Endothelial cell of umbilical vein (primary cell): ENCODE data around the gene ADAM30. TPM values are rescaled to one million over a fixed set of nuclear protein-coding genes. Genes with fewer than 3 reads are reported as not detected.

Source experiments
- BruUV-seq: library from RNA; stranded (reverse); fragments of 400-500 nt; replicated peaks from 2 replicates; lab custom pipeline; 2021; lab: Mats Ljungman, UMichigan
- CTCF ChIA-PET: fragments of 300-600, 350-600 bp; sonication (Branson Sonifier 250); formaldehyde crosslinking; loops from one replicate; lab custom pipeline; 2021; ENCODE audit warnings: antibody characterized with exemption, inconsistent platforms; lab: Charles Lee
- POLR2A ChIA-PET: fragments of 300-600, 350-600 bp; sonication (Branson Sonifier 250); formaldehyde crosslinking; loops from one replicate; lab custom pipeline; 2021; ENCODE audit warnings: antibody characterized with exemption, inconsistent platforms; lab: Charles Lee
- DNase-seq: peaks from one replicate; pipeline ENCODE4 v3.0.0-alpha.2; 2011; ENCODE audit warnings: low read depth, low spot score
- FAIRE-seq: peaks from 2 replicates; lab custom pipeline; 2011; peaks lifted over from hg19 to GRCh38; lab: Jason Lieb, UNC
- H2AFZ ChIP-seq: 2 replicates; pipeline ENCODE4 v1.6.0; 2012; ENCODE audit warnings: low read depth, low read length, control low read depth, inconsistent platforms
- H3K27ac ChIP-seq: 2 replicates; pipeline ENCODE4 v1.5.1; 2011; ENCODE audit warnings: low read depth, mild to moderate bottlenecking, control low read depth, low read length, moderate library complexity; ENCODE audit not compliant: insufficient read depth
- H3K27me3 ChIP-seq, 2 experiments: 2 replicates each; pipeline versions ENCODE4 v1.6.0 to v1.6.1; 2011; ENCODE audit warnings: low read length in 2 of 2, mixed read lengths in 1 of 2; ENCODE audit not compliant: control insufficient read depth in 2 of 2, insufficient read depth in 2 of 2
- H3K36me3 ChIP-seq, 2 experiments: 2 replicates in 1 of 2; 3 replicates in 1 of 2; pipeline ENCODE4 v1.5.1; 2011; ENCODE audit warnings: low read length in 2 of 2, mild to moderate bottlenecking in 1 of 2, moderate library complexity in 1 of 2; ENCODE audit not compliant: control insufficient read depth in 2 of 2, insufficient read depth in 2 of 2; ENCODE audit errors: extremely low read depth in 1 of 2
- H3K4me1 ChIP-seq: 3 replicates; pipeline ENCODE4 v1.5.1; 2011; ENCODE audit warnings: mild to moderate bottlenecking, low read length; ENCODE audit not compliant: control insufficient read depth, insufficient read depth; ENCODE audit errors: extremely low read depth
- H3K4me2 ChIP-seq: 2 replicates; pipeline ENCODE4 v1.6.1; 2011; ENCODE audit warnings: low read length, control low read depth, mixed read lengths; ENCODE audit not compliant: insufficient read depth
- H3K4me3 ChIP-seq, 3 experiments: fragments of 200-600 bp in 1 of 3; sonication (generic), shearing (Covaris generic) in 1 of 3; replicated peaks in 1 of 3; 2 replicates each; pipeline ENCODE4 v1.5.1; 2011 to 2016; ENCODE audit warnings: control low read depth in 3 of 3, low read length in 3 of 3, mild to moderate bottlenecking in 2 of 3, inconsistent platforms in 1 of 3, low read depth in 1 of 3, moderate library complexity in 1 of 3; ENCODE audit not compliant: insufficient read depth in 1 of 3
- H3K79me2 ChIP-seq: 2 replicates; pipeline ENCODE4 v1.6.0; 2012; ENCODE audit warnings: low read length, inconsistent platforms; ENCODE audit not compliant: control insufficient read depth, insufficient read depth
- H3K9ac ChIP-seq: replicated peaks from 2 replicates; pipeline ENCODE3; 2011; ENCODE audit warnings: low read length, control low read depth; ENCODE audit not compliant: insufficient read depth; ENCODE audit errors: extremely low read depth
- H3K9me1 ChIP-seq: replicated peaks from 3 replicates; pipeline ENCODE4 v1.6.0; 2011; ENCODE audit warnings: mild to moderate bottlenecking, low read length; ENCODE audit not compliant: control insufficient read depth, insufficient read depth; ENCODE audit errors: extremely low read depth
- H3K9me3 ChIP-seq: replicated peaks from 2 replicates; pipeline ENCODE4 v1.5.1; 2012; ENCODE audit warnings: low read length, inconsistent platforms; ENCODE audit not compliant: control insufficient read depth, insufficient read depth
- H4K20me1 ChIP-seq: replicated peaks from 2 replicates; pipeline ENCODE3; 2011; ENCODE audit warnings: mild to moderate bottlenecking, low read length; ENCODE audit not compliant: control insufficient read depth, insufficient read depth; ENCODE audit errors: extremely low read depth
- CTCF ChIP-seq, 2 donors: IDR thresholded peaks; 1 replicate in 1 of 2; 2 replicates in 1 of 2; pipeline ENCODE4 v1.5.1; 2011; ENCODE audit warnings: low read length in 2 of 2, mild to moderate bottlenecking in 2 of 2, moderate library complexity in 2 of 2, control low read depth in 1 of 2, inconsistent platforms in 1 of 2, low read depth in 1 of 2; ENCODE audit not compliant: insufficient read depth in 1 of 2; ENCODE audit errors: extremely low read depth in 1 of 2
- EZH2 ChIP-seq: IDR thresholded peaks from 2 replicates; pipeline ENCODE4 v1.6.1; 2012; ENCODE audit warnings: borderline replicate concordance, low read depth, mild to moderate bottlenecking, moderate library complexity, low read length, inconsistent platforms; ENCODE audit not compliant: severe bottlenecking
- FOS ChIP-seq: IDR thresholded peaks from 2 replicates; pipeline ENCODE4 v1.6.1; 2011; ENCODE audit warnings: mild to moderate bottlenecking, low read length, moderate library complexity, borderline replicate concordance; ENCODE audit not compliant: insufficient read depth
- GATA2 ChIP-seq: IDR thresholded peaks from 2 replicates; pipeline ENCODE4 v1.7.0; 2011; ENCODE audit warnings: low read depth, mild to moderate bottlenecking, moderate library complexity, mixed read lengths, low read length; ENCODE audit not compliant: insufficient read length, insufficient read depth
- JUN ChIP-seq: IDR thresholded peaks from 2 replicates; pipeline ENCODE4 v1.6.1; 2011; ENCODE audit warnings: borderline replicate concordance, low read depth; ENCODE audit not compliant: insufficient read length, insufficient read depth
- MAX ChIP-seq: IDR thresholded peaks from 2 replicates; pipeline ENCODE4 v1.6.1; 2011; ENCODE audit not compliant: insufficient read depth, insufficient read length
- MYC ChIP-seq: IDR thresholded peaks from one replicate; pipeline ENCODE4 v1.6.1; 2011; ENCODE audit warnings: mild to moderate bottlenecking, low read depth, low read length
- POLR2A ChIP-seq: IDR thresholded peaks from 2 replicates; pipeline ENCODE4 v1.6.1; 2012; ENCODE audit warnings: low read depth, mild to moderate bottlenecking, control low read depth, low read length
- POLR2AphosphoS5 ChIP-seq: IDR thresholded peaks from 2 replicates; pipeline ENCODE4 v1.6.1; 2012; ENCODE audit warnings: low read depth, mild to moderate bottlenecking, control low read depth, low read length, moderate library complexity; ENCODE audit not compliant: insufficient read depth
- dilution Hi-C: fragments of 300-500 bp; cut with MboI; formaldehyde crosslinking; loops from one replicate; pipeline ENCODE4 v1.15.0; 2019; ENCODE audit warnings: low sequenced_read_pairs; ENCODE audit not compliant: extremely low pct_ligation_motif_present
- intact Hi-C: fragments of 100-400 bp; cut with micrococcal nuclease; formaldehyde crosslinking; loops from one replicate; pipeline ENCODE4 v1.10.0; 2022
- polyA plus RNA-seq, 4 experiments: library from polyadenylated mRNA; depleted of rRNA in 3 of 4; stranded (reverse) in 3 of 4; unstranded in 1 of 4; fragments of >200 nt; gene quantifications; 2 replicates each; pipeline versions ENCODE4 v1.2.1 to v1.2.3, GENCODE V29; 2011 to 2012; ENCODE audit warnings: missing spikeins in 1 of 4
- total RNA-seq: library from RNA; stranded (reverse); gene quantifications from 2 replicates; pipeline ENCODE4 v1.2.3, GENCODE V29; 2021

Gene ADAM30
- total and polyA plus RNA-seq, 2 donors (not counting 3 experiments of a cell fraction or from before 2014, with no cell fraction given): not detected

GRCh38 chr1:119920104-119920968, 24.0 kb upstream of the ADAM30 start:
- no TSS peak for BruUV-seq
- Histone ChIP-seq H3K36me3 (peaks cover 13 to 14% of the 10 kb centered on the region in 2 experiments), H3K9me3 (no peaks in the 10 kb centered on the region), H3K4me3 (no peak overlapping the region), H3K79me2 (no peaks in the 10 kb centered on the region), H3K4me2 (no peak overlapping the region), H3K9ac (no peak overlapping the region), H2AFZ (no peak overlapping the region), H3K4me1 (no peaks in the 10 kb centered on the region), H3K9me1 (no peaks in the 10 kb centered on the region), H3K27me3 (no peaks in the 10 kb centered on the region), H3K27ac (no peak overlapping the region), H4K20me1 (no peaks in the 10 kb centered on the region)
- intact Hi-C loops (no loop called here), dilution Hi-C loops (no loop called here)
- POLR2A ChIA-PET: no interaction called here
- TF ChIP-seq JUN (no peak), POLR2A (no peak), MYC (no peak), CTCF (IDR thresholded peaks at IDR 0.05; ENCODE audit: extremely low read depth in 1 of 2, insufficient read depth in 1 of 2, low read depth in 1 of 2, low read length in 2 of 2) (no peak), FOS (no peak), EZH2 (no peak), MAX (no peak), GATA2 (no peak), POLR2AphosphoS5 (no peak)
- DNase-seq: no peak
- CTCF ChIA-PET: interaction anchor here (1.0 to 1.3 kb wide), 3 partner anchors 16 to 48 kb away, joined by 3 to 5 read pairs (median 3); no protein-coding TSS in a partner anchor
- no peak for FAIRE-seq
